K562 (cell line): Measurements from ENCODE around the gene ACOX1. TPM values are rescaled to one million over a fixed set of nuclear protein-coding genes. Genes with fewer than 3 reads are reported as not detected.
A peak's percentile ranks its signal among the peaks of the same experiment; 100 is the strongest.

ENCODE experiments used
- ATAC-seq: fragments of 200-7000 bp; cut with Tn5 transposase; 3 replicates; pipeline ENCODE4 v1.9.1; 2020; ENCODE audit warnings: moderate library complexity
- BruUV-seq: library from RNA; stranded (reverse); fragments of 400-500 nt; replicated peaks from 2 replicates; lab custom pipeline; 2021; lab: Mats Ljungman, UMichigan
- CTCF ChIA-PET: fragments of 300-600 bp; formaldehyde crosslinking; extraction: SDS; loops from one replicate; lab custom pipeline; 2021; ENCODE audit warnings: low intra/inter-chr PET ratio; lab: Yijun Ruan, JAX
- POLR2A ChIA-PET: fragments of 300-600, 350-650 bp; sonication (Branson Sonifier 250); formaldehyde crosslinking; extraction: SDS; loops from one replicate; lab custom pipeline; 2021; ENCODE audit warnings: antibody characterized with exemption, inconsistent platforms; lab: Yijun Ruan, JAX
- DNase-seq, 4 experiments: peaks; one replicate each; pipeline versions ENCODE4 v3.0.0 to v3.0.0-alpha.2; 2011 to 2018; ENCODE audit warnings: low spot score in 3 of 4, mixed read lengths in 3 of 4; ENCODE audit errors: extremely low read depth in 1 of 4
- FAIRE-seq: peaks from 2 replicates; lab custom pipeline; 2011; peaks lifted over from hg19 to GRCh38; lab: Jason Lieb, UNC
- H2AFZ ChIP-seq: 2 replicates; pipeline ENCODE4 v1.6.0; 2011; ENCODE audit warnings: low read depth, low read length, control low read depth, inconsistent platforms
- H3K27ac ChIP-seq: fragments of 200-600 bp; 3 replicates; pipeline ENCODE4 v1.8.0; 2011; ENCODE audit warnings: low read depth, mild to moderate bottlenecking, control low read depth, inconsistent platforms, low read length, moderate library complexity, mixed read lengths; ENCODE audit errors: extremely low read depth
- H3K27me3 ChIP-seq, 2 experiments: fragments of 300-600 bp in 1 of 2; 2 replicates in 1 of 2; 3 replicates in 1 of 2; pipeline versions ENCODE4 v1.6.0 to v1.8.0; 2011; ENCODE audit warnings: inconsistent platforms in 2 of 2, low read length in 2 of 2, mild to moderate bottlenecking in 1 of 2, mixed read lengths in 1 of 2, moderate library complexity in 1 of 2; ENCODE audit not compliant: control insufficient read depth in 2 of 2, insufficient read depth in 2 of 2
- H3K36me3 ChIP-seq: fragments of 300-600 bp; 3 replicates; pipeline ENCODE4 v1.8.0; 2011; ENCODE audit warnings: mild to moderate bottlenecking, low read length, inconsistent platforms; ENCODE audit not compliant: control insufficient read depth, insufficient read depth
- H3K4me1 ChIP-seq, 2 experiments: fragments of 200-600 bp in 1 of 2; replicated peaks in 1 of 2; 2 replicates in 1 of 2; 3 replicates in 1 of 2; pipeline versions ENCODE4 v1.5.1 to v1.8.0; 2011; ENCODE audit warnings: inconsistent platforms in 2 of 2, low read length in 2 of 2, mild to moderate bottlenecking in 1 of 2, mixed read lengths in 1 of 2, moderate library complexity in 1 of 2; ENCODE audit not compliant: control insufficient read depth in 2 of 2, insufficient read depth in 2 of 2
- H3K4me2 ChIP-seq: 2 replicates; pipeline ENCODE4 v1.6.1; 2011; ENCODE audit warnings: low read length, control low read depth, inconsistent platforms, mixed read lengths; ENCODE audit not compliant: insufficient read depth
- H3K4me3 ChIP-seq: fragments of 200-600 bp; sonication (generic), shearing (Covaris generic); 2 replicates; pipeline ENCODE4 v1.5.1; 2016; ENCODE audit warnings: control low read depth, inconsistent platforms
- H3K79me2 ChIP-seq: fragments of 200-600 bp; 3 replicates; pipeline ENCODE4 v1.8.0; 2011; ENCODE audit warnings: low read length, inconsistent platforms; ENCODE audit not compliant: control insufficient read depth, insufficient read depth
- H3K9ac ChIP-seq, 2 experiments: 2 replicates each; pipeline versions ENCODE4 v1.6.0 to v1.6.1; 2011; ENCODE audit warnings: low read depth in 2 of 2, low read length in 2 of 2, control low read depth in 1 of 2, inconsistent platforms in 1 of 2, mild to moderate bottlenecking in 1 of 2, mixed read lengths in 1 of 2; ENCODE audit not compliant: insufficient read depth in 1 of 2
- H3K9me1 ChIP-seq: one replicate; pipeline ENCODE4 v1.6.0; 2011; ENCODE audit warnings: inconsistent platforms, mild to moderate bottlenecking, low read length, moderate library complexity; ENCODE audit not compliant: control insufficient read depth, insufficient read depth
- H3K9me3 ChIP-seq: replicated peaks from 2 replicates; pipeline ENCODE4 v1.5.1; 2011; ENCODE audit warnings: low read depth, low read length, inconsistent platforms; ENCODE audit not compliant: control insufficient read depth, insufficient read depth
- H4K20me1 ChIP-seq: replicated peaks from 2 replicates; pipeline ENCODE4 v1.6.1; 2011; ENCODE audit warnings: low read length, inconsistent platforms, mixed read lengths; ENCODE audit not compliant: control insufficient read depth, insufficient read depth
- ARID2 ChIP-seq: fragments of 450-650 bp; IDR thresholded peaks from 2 replicates; pipeline ENCODE4 v1.6.1; 2017; ENCODE audit warnings: antibody characterized with exemption, mild to moderate bottlenecking
- CTCF ChIP-seq, 3 experiments: IDR thresholded peaks in 2 of 3; conservative IDR thresholded peaks in 1 of 3; 2 replicates each; pipeline ENCODE4 v1.5.1; 2011 to 2012; ENCODE audit warnings: low read length in 3 of 3, mild to moderate bottlenecking in 3 of 3, control low read depth in 2 of 3, improper control_type of control experiment in 1 of 3, inconsistent platforms in 1 of 3, low read depth in 1 of 3, mixed read lengths in 1 of 3, moderate library complexity in 1 of 3; ENCODE audit not compliant: insufficient read depth in 2 of 3
- DMBX1 ChIP-seq: fragments of 250-450 bp; sonication (Bioruptor Pico); IDR thresholded peaks from 2 replicates; pipeline ENCODE4 v1.8.0; 2022; ENCODE audit warnings: inconsistent platforms, mild to moderate bottlenecking, moderate library complexity, borderline replicate concordance
- IRF2 ChIP-seq: sonication (generic); formaldehyde crosslinking; IDR thresholded peaks from 2 replicates; pipeline ENCODE4 v1.8.1; 2022; ENCODE audit warnings: mild to moderate bottlenecking, missing genetic modification reagents
- NEUROD1 ChIP-seq: fragments of 150-350 bp; IDR thresholded peaks from 2 replicates; pipeline ENCODE4 v1.6.1; 2014; ENCODE audit warnings: borderline replicate concordance, low read length, low read depth; ENCODE audit not compliant: partially characterized antibody
- PRDM10 ChIP-seq: fragments of 450-650 bp; IDR thresholded peaks from 2 replicates; pipeline ENCODE4 v1.6.1; 2018; ENCODE audit not compliant: partially characterized antibody
- RUNX1 ChIP-seq: sonication (generic); IDR thresholded peaks from 2 replicates; pipeline ENCODE4 v1.6.1; 2016; ENCODE audit warnings: antibody characterized with exemption, low read depth
- SAP30 ChIP-seq: fragments of 200-600 bp; sonication (generic); IDR thresholded peaks from 2 replicates; pipeline ENCODE4 v1.6.1; 2012; ENCODE audit warnings: borderline replicate concordance, low read depth, mild to moderate bottlenecking, moderate library complexity, low read length, control low read depth, inconsistent platforms; ENCODE audit not compliant: insufficient read depth, poor library complexity, severe bottlenecking
- SMARCA4 ChIP-seq: fragments of 450-650 bp; IDR thresholded peaks from 2 replicates; pipeline ENCODE4 v1.6.1; 2016
- SRSF1 ChIP-seq: fragments of 200-400 bp; formaldehyde crosslinking; IDR thresholded peaks from 2 replicates; pipeline ENCODE4 v1.6.1; 2017; ENCODE audit warnings: mild to moderate bottlenecking, low read depth, low read length, moderate library complexity
- ZNF778 ChIP-seq: fragments of 450-650 bp; formaldehyde crosslinking; IDR thresholded peaks from 2 replicates; pipeline ENCODE4 v1.4.0; 2020; ENCODE audit warnings: mild to moderate bottlenecking, moderate library complexity
- WGBS: fragments of 100-300 bp; shearing (Covaris generic); methylation state at CpG from one replicate; pipeline ENCODE4 v1.1.6; 2016; ENCODE audit warnings: low coverage, mixed read lengths; ENCODE audit not compliant: insufficient coverage; ENCODE audit errors: missing lambda C conversion rate; 5-methylcytosine and 5-hydroxymethylcytosine counted together
- in situ Hi-C: fragments of 300-500 bp; cut with MboI; formaldehyde crosslinking; loops from 4 replicates; pipeline ENCODE4 v1.15.0; 2018; ENCODE audit warnings: inconsistent platforms, mixed read lengths
- intact Hi-C: fragments of 100-400 bp; cut with micrococcal nuclease; formaldehyde crosslinking; loops from 2 replicates; pipeline ENCODE4 v1.14.2; 2022
- polyA plus RNA-seq, 8 experiments: library from polyadenylated mRNA; depleted of rRNA in 4 of 8; stranded (reverse) in 5 of 8; unstranded in 3 of 8; fragments of >200 nt; fragmentation: Nextera tagmentation in 2 of 8; fragmentation: Illumina TruSeq in 1 of 8; extraction: Ambion mirVana in 2 of 8; extraction: Trizol in 1 of 8; gene quantifications; 2 replicates each; pipeline versions ENCODE4 v1.2.1 to v1.2.3, GENCODE V29; 2011 to 2014; ENCODE audit warnings: inconsistent platforms in 1 of 8, missing spikeins in 1 of 8
- total RNA-seq, 7 experiments: library from RNA; depleted of rRNA in 6 of 7; stranded (reverse); fragments of >200 nt in 6 of 7; fragmentation: Illumina TruSeq in 2 of 7; extraction: Trizol in 2 of 7; gene quantifications; 2 replicates each; pipeline versions ENCODE4 v1.2.1 to v1.2.3, GENCODE V29; 2011 to 2021; ENCODE audit warnings: low replicate concordance in 1 of 7

Gene ACOX1
- total and polyA plus RNA-seq, 9 of the 15 experiments (the other 6 are each of a cell fraction or from before 2014, with no cell fraction given): 7.8 to 24.1 (median 14.5) TPM

- in situ Hi-C loops: loop anchor here (5.0 to 10.0 kb wide), 3 partner anchors 98 to 287 kb away; a partner anchor contains a TSS
- BruUV-seq: no TSS peak
- peaks cover 0 to 45% of the 10 kb centered on the region in 2 experiments; a peak in 3 of 5 replicates for H3K4me1 ChIP-seq
- DNase-seq (peak; percentile 79 to 89 (median 81)), FAIRE-seq (peak; percentile 89), ATAC-seq (peak; percentile 89)
- H4K20me1 ChIP-seq: no peaks in the 10 kb centered on the region
- CTCF ChIA-PET: interaction anchor here (0.9 to 3.7 kb wide), 3 partner anchors 100 to 252 kb away, joined by 3 to 47 read pairs (median 5); partner anchors contain the start of genes GALK1 and MRPL38
- no peak overlapping the region for H3K4me3 ChIP-seq
- peaks cover 31 to 34% of the 10 kb centered on the region in 2 experiments for H3K27me3 ChIP-seq
- no peaks in the 10 kb centered on the region for H3K9me3 ChIP-seq
- no peak overlapping the region for H2AFZ ChIP-seq
- POLR2A ChIA-PET: interaction anchor here (1.2 to 1.8 kb wide), 3 partner anchors 8 to 230 kb away, joined by 3 to 7 read pairs (median 3); no protein-coding TSS in a partner anchor
- intact Hi-C loops: loop anchor here (1.0 to 10.0 kb wide), 2 partner anchors 100 to 251 kb away; no protein-coding TSS in a partner anchor
- H3K27ac ChIP-seq: no peak overlapping the region
- peaks cover 11% of the 10 kb centered on the region; the same call in 2 of the 3 replicates for H3K36me3 ChIP-seq
- WGBS: 32% methylated on average over 12 of the region's 16 CpGs
- H3K79me2 ChIP-seq: no peaks in the 10 kb centered on the region
- no peaks in the 10 kb centered on the region for H3K9me1 ChIP-seq
- H3K9ac ChIP-seq: peak overlapping the region in 1 of 2 experiments; percentile 70; a peak in 2 of 4 replicates
- H3K4me2 ChIP-seq: no peak overlapping the region
- TF ChIP-seq PRDM10 (no peak), ARID2 (peak; percentile 94), IRF2 (CRISPR knock-in tag) (no peak), CTCF (IDR thresholded peaks at IDR 0.05 in 2 of 3, conservative IDR thresholded peaks at IDR 0.05 in 1 of 3; ENCODE audit: insufficient read depth in 2 of 3, low read depth in 1 of 3, low read length in 3 of 3) (peak; percentile 83 to 91 (median 86)), SMARCA4 (no peak), SAP30 (no peak), DMBX1 (no peak), RUNX1 (no peak), ZNF778 (no peak), SRSF1 (no peak), NEUROD1 (no peak)
Observed at GRCh38 chr17:76005263-76006149, 26.5 kb upstream of the ACOX1 start.
